ENCODE results near the gene ZMYND15. TPM values are rescaled to one million over a fixed set of nuclear protein-coding genes. Genes with fewer than 3 reads are reported as not detected.
"Not testable (repeated sequence)": the region's sequence is repeated elsewhere in the genome, so short reads cannot be mapped to it uniquely, and the experiment has no call there.

The ZMYND15 gene
- total and polyA plus RNA-seq, 4 donors, result 0.87 to 7.7 (median 1.5) TPM

DNA sequence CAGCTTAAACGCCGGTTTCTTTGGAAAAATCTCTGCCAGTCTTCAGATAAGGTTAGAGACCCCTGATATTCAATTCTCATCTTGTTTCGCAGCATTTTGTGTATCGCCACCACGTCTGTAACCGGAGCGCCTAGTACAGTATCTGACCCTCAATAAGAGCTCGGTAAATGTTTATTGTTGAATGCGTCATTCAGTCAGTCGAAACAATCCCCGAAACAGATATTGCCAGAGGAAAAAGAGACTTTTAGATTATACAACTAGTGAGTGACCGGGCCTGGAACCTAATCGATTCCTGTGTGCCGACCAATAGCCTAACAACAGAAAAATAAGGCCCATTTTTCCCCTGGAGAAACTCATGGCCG is 36.3 kb upstream of the ZMYND15 start:
- no peaks in the 10 kb centered on the region for H3K27me3 ChIP-seq (ENCODE audit: control insufficient read depth in 1 of 2, insufficient read depth in 2 of 2, low read length in 1 of 2)
- H3K4me3 ChIP-seq (ENCODE audit: low read length in 2 of 2), result peak overlapping the region; percentile 36 to 77
- H3K27ac ChIP-seq (ENCODE audit: low read depth in 1 of 2, low read length in 2 of 2), result peak overlapping the region in 1 of 2 donors; percentile 9
- 4% methylated on average over 15 of the region's 15 CpGs for WGBS, 2 donors
- no peaks in the 10 kb centered on the region for H3K4me1 ChIP-seq (ENCODE audit: control insufficient read depth in 1 of 2, insufficient read depth in 2 of 2, low read length in 2 of 2)
- intact Hi-C loops (cut with DNase I), result no loop called here
- no peaks in the 10 kb centered on the region for H3K9me3 ChIP-seq (ENCODE audit: control insufficient read depth, low read length)
- no peak for DNase-seq
- no peaks in the 10 kb centered on the region for H3K36me3 ChIP-seq (ENCODE audit: control insufficient read depth in 1 of 2, insufficient read depth in 2 of 2, low read length in 1 of 2)
- no peak for ATAC-seq (ENCODE audit: low FRiP score)

DNA sequence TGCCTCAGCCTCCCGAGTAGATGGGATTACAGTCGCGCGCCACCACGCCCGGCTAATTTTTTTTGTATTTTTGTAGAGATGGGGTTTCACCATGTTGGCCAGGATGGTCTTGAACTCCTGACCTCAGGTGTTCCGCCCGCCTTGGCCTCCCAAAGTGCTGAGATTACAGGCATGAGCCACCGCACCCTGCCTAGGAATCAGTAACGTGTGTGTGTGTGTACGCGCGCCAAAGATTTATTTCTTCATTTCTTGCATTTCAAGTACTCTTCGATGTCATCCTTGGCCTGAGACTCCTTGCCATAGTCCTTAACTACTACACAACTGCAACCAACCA is 35.1 kb upstream of the ZMYND15 start:
- WGBS, 2 donors, result 51 to 55% methylated on average over 14 of the region's 14 CpGs
- H3K27me3 ChIP-seq (ENCODE audit: control insufficient read depth in 1 of 2, insufficient read depth in 2 of 2, low read length in 1 of 2); H3K27ac ChIP-seq (ENCODE audit: low read depth in 1 of 2, low read length in 2 of 2); intact Hi-C loops (cut with DNase I); H3K36me3 ChIP-seq (ENCODE audit: control insufficient read depth in 1 of 2, insufficient read depth in 2 of 2, low read length in 1 of 2); H3K4me1 ChIP-seq (ENCODE audit: control insufficient read depth in 1 of 2, insufficient read depth in 2 of 2, low read length in 2 of 2); DNase-seq; H3K9me3 ChIP-seq (ENCODE audit: control insufficient read depth, low read length); ATAC-seq (ENCODE audit: low FRiP score): not testable (repeated sequence)
- peak overlapping the region in 1 of 2 donors; percentile 77 for H3K4me3 ChIP-seq (ENCODE audit: low read length in 2 of 2)

DNA sequence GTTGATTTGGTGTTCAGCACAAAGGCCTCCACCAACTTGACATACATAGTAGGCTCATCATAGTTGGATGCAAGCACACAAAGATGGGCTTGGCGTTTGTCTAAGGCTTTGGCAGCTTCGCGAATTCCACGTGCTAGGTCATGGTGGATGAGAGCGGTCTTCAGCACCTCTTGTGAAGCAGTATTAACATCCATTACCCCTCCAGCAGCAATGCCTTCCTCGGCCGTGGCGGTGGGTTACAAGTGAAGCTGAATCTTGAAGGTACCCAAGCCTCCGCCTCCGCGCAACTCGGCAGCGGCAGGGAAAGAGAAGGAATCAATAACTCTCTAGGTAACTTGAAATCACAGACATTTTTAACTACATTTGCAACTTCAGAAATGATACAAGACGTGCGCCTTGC is 34.6 kb upstream of the ZMYND15 start:
- ATAC-seq (ENCODE audit: low FRiP score), result no peak
- Histone ChIP-seq H3K4me1 (ENCODE audit: control insufficient read depth in 1 of 2, insufficient read depth in 2 of 2, low read length in 2 of 2) (no peaks in the 10 kb centered on the region), H3K36me3 (ENCODE audit: control insufficient read depth in 1 of 2, insufficient read depth in 2 of 2, low read length in 1 of 2) (no peaks in the 10 kb centered on the region), H3K27me3 (ENCODE audit: control insufficient read depth in 1 of 2, insufficient read depth in 2 of 2, low read length in 1 of 2) (no peaks in the 10 kb centered on the region), H3K27ac (ENCODE audit: low read depth in 1 of 2, low read length in 2 of 2) (no peak overlapping the region), H3K4me3 (ENCODE audit: low read length in 2 of 2) (no peak overlapping the region), H3K9me3 (ENCODE audit: control insufficient read depth, low read length) (no peaks in the 10 kb centered on the region)
- intact Hi-C loops (cut with DNase I), result loop anchor here in 1 of 2 donors (5.0 kb wide), 1 partner anchor 182 kb away; no protein-coding TSS in a partner anchor
- peak in 1 of 2 donors; percentile 76 for DNase-seq
- 93 to 96% methylated on average over 15 of the region's 15 CpGs for WGBS, 2 donors

DNA sequence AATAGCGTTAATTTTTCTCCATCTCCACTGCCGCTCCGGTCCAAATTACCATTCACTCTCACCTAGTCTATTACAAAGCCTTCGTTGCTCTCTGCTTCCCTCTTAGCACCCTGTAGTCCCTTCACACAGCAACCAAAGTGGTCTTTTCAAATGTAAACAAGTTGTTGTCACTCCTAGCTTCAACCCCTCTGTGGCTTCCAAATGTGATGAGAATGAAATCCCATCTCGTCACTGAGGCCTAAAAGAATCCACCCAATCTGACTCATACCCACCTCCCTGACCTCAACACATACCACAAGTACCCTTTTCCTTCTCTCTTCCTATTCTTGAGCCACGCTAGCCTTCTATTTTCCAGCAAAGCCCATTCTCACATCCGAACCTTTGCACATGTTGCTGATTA is 33.5 kb upstream of the ZMYND15 start:
- no peaks in the 10 kb centered on the region for H3K27me3 ChIP-seq (ENCODE audit: control insufficient read depth in 1 of 2, insufficient read depth in 2 of 2, low read length in 1 of 2)
- no peaks in the 10 kb centered on the region for H3K36me3 ChIP-seq (ENCODE audit: control insufficient read depth in 1 of 2, insufficient read depth in 2 of 2, low read length in 1 of 2)
- H3K9me3 ChIP-seq (ENCODE audit: control insufficient read depth, low read length), result no peaks in the 10 kb centered on the region
- H3K27ac ChIP-seq (ENCODE audit: low read depth in 1 of 2, low read length in 2 of 2), result no peak overlapping the region
- intact Hi-C loops (cut with DNase I), result loop anchor here in 1 of 2 donors (5.0 kb wide), 1 partner anchor 181 kb away; no protein-coding TSS in a partner anchor
- no peak for DNase-seq
- no peak overlapping the region for H3K4me3 ChIP-seq (ENCODE audit: low read length in 2 of 2)
- H3K4me1 ChIP-seq (ENCODE audit: control insufficient read depth in 1 of 2, insufficient read depth in 2 of 2, low read length in 2 of 2), result no peaks in the 10 kb centered on the region
- WGBS, 2 donors, result 66 to 73% methylated on average over 7 of the region's 7 CpGs
- ATAC-seq (ENCODE audit: low FRiP score), result no peak

DNA sequence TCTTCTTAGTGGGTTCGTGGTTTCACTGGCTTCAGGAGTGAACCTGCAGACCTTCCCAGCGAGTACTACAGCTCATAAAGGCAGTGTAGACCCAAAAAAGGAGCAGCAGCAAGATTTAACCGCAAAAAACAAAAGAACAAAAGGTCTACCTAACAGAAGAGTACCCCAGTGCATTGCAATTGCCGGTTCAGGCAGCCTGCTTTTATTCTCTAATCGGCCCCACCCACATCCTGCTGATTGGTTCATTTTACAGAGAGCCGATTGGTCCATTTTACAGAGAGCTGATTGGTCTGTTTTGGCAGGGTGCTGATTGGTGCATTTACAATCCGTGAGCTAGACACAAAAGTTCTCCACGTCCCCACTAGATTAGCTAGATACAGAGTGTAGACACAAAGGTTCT is 31.2 kb upstream of the ZMYND15 start:
- intact Hi-C loops (cut with DNase I), result loop anchor here in 1 of 2 donors (5.0 kb wide), 1 partner anchor 179 kb away; no protein-coding TSS in a partner anchor
- Histone ChIP-seq H3K36me3 (ENCODE audit: control insufficient read depth in 1 of 2, insufficient read depth in 2 of 2, low read length in 1 of 2) (no peaks in the 10 kb centered on the region), H3K4me1 (ENCODE audit: control insufficient read depth in 1 of 2, insufficient read depth in 2 of 2, low read length in 2 of 2) (no peaks in the 10 kb centered on the region), H3K27me3 (ENCODE audit: control insufficient read depth in 1 of 2, insufficient read depth in 2 of 2, low read length in 1 of 2) (no peaks in the 10 kb centered on the region), H3K9me3 (ENCODE audit: control insufficient read depth, low read length) (no peaks in the 10 kb centered on the region), H3K4me3 (ENCODE audit: low read length in 2 of 2) (no peak overlapping the region), H3K27ac (ENCODE audit: low read depth in 1 of 2, low read length in 2 of 2) (no peak overlapping the region)
- DNase-seq (peak in 1 of 2 donors; percentile 67), ATAC-seq (ENCODE audit: low FRiP score) (no peak)
- 71 to 72% methylated on average over 8 of the region's 8 CpGs for WGBS, 2 donors

DNA sequence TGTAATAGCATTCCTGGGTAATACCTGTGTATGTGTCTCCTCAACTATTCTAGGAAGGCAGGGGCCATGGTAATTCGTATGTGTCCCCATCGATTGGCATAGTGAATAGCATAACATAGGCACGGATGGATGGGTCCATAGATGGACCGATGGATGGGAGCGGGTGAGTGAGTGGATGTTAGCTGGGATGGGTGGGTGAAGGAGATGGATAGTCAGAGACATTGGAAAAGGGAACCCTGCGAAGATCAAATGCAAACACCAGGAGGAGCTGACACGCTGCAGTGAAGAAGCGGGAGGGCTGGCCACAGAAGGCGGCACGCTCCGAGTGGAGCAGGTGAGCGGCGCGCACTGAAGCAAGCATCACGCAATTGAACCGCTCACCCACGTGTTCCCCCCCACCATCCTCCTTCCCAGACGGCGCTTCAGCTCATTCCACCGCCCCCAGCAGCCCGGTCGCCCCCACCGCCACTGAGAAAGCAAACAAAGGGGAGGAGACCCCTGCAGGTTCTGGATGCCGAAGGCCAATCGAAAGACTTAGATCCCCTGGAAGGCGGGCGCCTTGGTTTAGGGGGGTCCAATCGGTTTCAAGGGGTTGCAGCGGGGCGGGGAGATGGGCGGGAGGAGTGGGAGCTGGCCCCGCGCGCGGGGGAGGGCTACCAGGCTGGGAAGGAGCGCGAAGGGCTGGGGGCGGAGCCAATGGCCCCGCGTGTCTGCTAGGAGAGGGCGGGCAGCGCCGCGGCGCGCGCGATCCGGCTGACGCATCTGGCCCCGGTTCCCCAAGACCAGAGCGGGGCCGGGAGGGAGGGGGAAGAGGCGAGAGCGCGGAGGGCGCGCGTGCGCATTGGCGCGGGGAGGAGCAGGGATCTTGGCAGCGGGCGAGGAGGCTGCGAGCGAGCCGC is 29.6 kb upstream of the ZMYND15 start, which contains the start of gene ARRB2:
TSS of gene ARRB2 (plus strand) at position 839 of the 899 bp plus-strand sequence. CDS start 90 bp downstream, outside the sequence.
- intact Hi-C loops (cut with DNase I), result loop anchor here in 1 of 2 donors (2.0 to 5.0 kb wide), 4 partner anchors 21 to 192 kb away; partner anchors contain the start of genes CHRNE, MED11 and PSMB6
- H3K4me1 ChIP-seq (ENCODE audit: control insufficient read depth in 1 of 2, insufficient read depth in 2 of 2, low read length in 2 of 2), result no peaks in the 10 kb centered on the region
- DNase-seq, result peak; percentile 99
- H3K27me3 ChIP-seq (ENCODE audit: control insufficient read depth in 1 of 2, insufficient read depth in 2 of 2, low read length in 1 of 2), result no peaks in the 10 kb centered on the region
- WGBS, 2 donors, result 0 to 1% methylated on average over 55 to 67 of the region's 67 CpGs
- peak within 1 kb of the TSS; percentile 60 for H3K4me3 ChIP-seq (ENCODE audit: low read length in 2 of 2)
- ATAC-seq (ENCODE audit: low FRiP score), result peak; percentile 98
- H3K27ac ChIP-seq (ENCODE audit: low read depth in 1 of 2, low read length in 2 of 2), result peak within 1 kb of the TSS in 1 of 2 donors; percentile 46
- no peaks in the 10 kb centered on the region for H3K9me3 ChIP-seq (ENCODE audit: control insufficient read depth, low read length)
- H3K36me3 ChIP-seq (ENCODE audit: control insufficient read depth in 1 of 2, insufficient read depth in 2 of 2, low read length in 1 of 2), result no peaks in the 10 kb centered on the region

DNA sequence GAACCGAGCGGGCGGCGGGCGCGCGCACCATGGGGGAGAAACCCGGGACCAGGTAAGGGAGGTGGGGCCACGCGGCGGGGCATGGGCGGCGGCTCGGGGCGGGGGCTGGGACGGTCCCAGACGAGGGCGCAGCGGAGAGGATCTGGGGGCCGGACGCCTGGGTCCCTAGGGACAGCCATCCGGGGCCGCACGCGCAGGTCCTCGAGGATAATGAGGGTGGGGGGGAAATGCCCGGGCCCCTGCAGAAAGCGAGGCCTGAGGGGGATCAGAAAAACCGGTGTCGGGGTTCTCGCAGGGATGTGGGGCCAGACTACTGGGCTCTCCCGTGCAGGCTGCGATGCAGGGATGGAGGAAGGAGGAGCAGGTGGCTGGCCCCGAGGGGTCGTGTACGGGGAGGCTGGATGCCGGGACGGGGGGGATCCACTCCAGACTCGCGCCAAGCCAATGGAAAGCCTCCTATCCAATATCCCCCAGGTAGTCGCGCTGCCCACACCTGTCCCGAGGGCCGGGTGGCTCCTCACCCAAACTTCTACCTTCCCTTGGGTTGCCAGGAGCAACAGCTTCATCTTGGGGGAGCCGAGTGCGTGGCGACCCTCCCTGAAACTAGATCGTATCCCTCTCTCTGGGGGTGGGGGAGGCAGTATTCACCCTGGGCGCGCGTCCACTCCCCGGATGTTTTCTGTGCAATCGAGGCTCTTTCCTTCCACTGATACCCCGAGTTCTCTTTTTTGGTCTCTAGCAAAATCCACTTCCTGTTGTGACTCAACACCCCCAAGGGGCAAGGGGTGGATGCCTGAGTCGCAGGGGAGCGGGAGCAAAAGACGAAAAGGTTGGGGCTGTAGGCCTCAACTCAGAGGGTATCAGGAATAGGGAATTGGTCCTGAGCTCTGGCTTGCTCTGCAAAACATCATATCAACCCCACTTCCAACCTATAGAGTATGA is 28.7 kb upstream of the ZMYND15 start:
- intact Hi-C loops (cut with DNase I), result loop anchor here in 1 of 2 donors (2.0 to 5.0 kb wide), 3 partner anchors 20 to 191 kb away; partner anchors contain the start of genes CHRNE, MED11 and PSMB6
- H3K9me3 ChIP-seq (ENCODE audit: control insufficient read depth, low read length), result no peaks in the 10 kb centered on the region
- DNase-seq (peak in 1 of 2 donors; percentile 79), ATAC-seq (ENCODE audit: low FRiP score) (peak; percentile 15)
- no peak overlapping the region for H3K27ac ChIP-seq (ENCODE audit: low read depth in 1 of 2, low read length in 2 of 2)
- H3K36me3 ChIP-seq (ENCODE audit: control insufficient read depth in 1 of 2, insufficient read depth in 2 of 2, low read length in 1 of 2), result no peaks in the 10 kb centered on the region
- WGBS, 2 donors, result 12 to 13% methylated on average over 51 to 57 of the region's 57 CpGs
- H3K27me3 ChIP-seq (ENCODE audit: control insufficient read depth in 1 of 2, insufficient read depth in 2 of 2, low read length in 1 of 2), result no peaks in the 10 kb centered on the region
- no peaks in the 10 kb centered on the region for H3K4me1 ChIP-seq (ENCODE audit: control insufficient read depth in 1 of 2, insufficient read depth in 2 of 2, low read length in 2 of 2)
- H3K4me3 ChIP-seq (ENCODE audit: low read length in 2 of 2), result peak overlapping the region; percentile 60

DNA sequence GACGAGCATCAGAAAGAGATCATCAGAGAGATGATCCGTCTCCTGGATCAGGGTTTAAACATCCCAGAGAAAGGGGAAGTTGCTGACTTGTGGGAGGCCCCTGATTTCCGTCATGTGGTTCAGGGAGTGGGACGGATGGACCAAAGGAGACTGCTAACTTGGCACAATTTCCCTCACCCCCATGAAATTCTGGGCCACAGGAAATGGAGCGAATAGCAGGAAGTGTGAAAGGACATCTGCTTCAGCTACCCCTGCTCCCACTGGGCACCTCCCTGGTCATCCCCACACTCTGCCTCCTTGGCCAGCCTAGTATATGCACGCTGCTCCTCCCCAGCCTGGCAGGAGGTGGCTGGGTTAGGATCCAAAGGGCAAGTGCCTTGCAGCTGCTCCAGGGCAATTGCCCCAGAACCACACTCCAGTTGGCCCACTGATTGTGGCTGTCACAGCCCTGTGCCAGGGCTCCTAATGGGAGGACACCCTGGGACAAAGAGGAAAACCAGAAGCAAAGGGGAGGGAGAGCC is 27.9 kb upstream of the ZMYND15 start:
- Histone ChIP-seq H3K9me3 (ENCODE audit: control insufficient read depth, low read length) (no peaks in the 10 kb centered on the region), H3K4me3 (ENCODE audit: low read length in 2 of 2) (no peak overlapping the region), H3K27me3 (ENCODE audit: control insufficient read depth in 1 of 2, insufficient read depth in 2 of 2, low read length in 1 of 2) (no peaks in the 10 kb centered on the region), H3K4me1 (ENCODE audit: control insufficient read depth in 1 of 2, insufficient read depth in 2 of 2, low read length in 2 of 2) (no peaks in the 10 kb centered on the region), H3K27ac (ENCODE audit: low read depth in 1 of 2, low read length in 2 of 2) (no peak overlapping the region), H3K36me3 (ENCODE audit: control insufficient read depth in 1 of 2, insufficient read depth in 2 of 2, low read length in 1 of 2) (no peaks in the 10 kb centered on the region)
- intact Hi-C loops (cut with DNase I), result loop anchor here in 1 of 2 donors (2.0 to 5.0 kb wide), 3 partner anchors 19 to 191 kb away; partner anchors contain the start of genes CHRNE, MED11 and PSMB6
- ATAC-seq (ENCODE audit: low FRiP score), result no peak
- DNase-seq, result peak; percentile 75 to 77
- 73 to 74% methylated on average over 6 of the region's 6 CpGs for WGBS, 2 donors
